NCI-H2107 (cell line): ENCODE results near the gene ASGR2.
"Not testable (repeated sequence)": the region's sequence is repeated elsewhere in the genome, so short reads cannot be mapped to it uniquely, and the experiment has no call there.

Experiments
- DNase-seq: peaks from one replicate; lab custom pipeline; 2025; lab: John Stamatoyannopoulos, UW

Gene ASGR2

GRCh38 chr17:7124923-7125322 lies 10.3 kb upstream of the ASGR2 start:
- no peak for DNase-seq

GRCh38 chr17:7123844-7124243 lies 9.2 kb upstream of the ASGR2 start:
- DNase-seq, result no peak

- no peak for DNase-seq
Measured at GRCh38 chr17:7122381-7122780, 7.8 kb upstream of the ASGR2 start.

- not testable (repeated sequence) for DNase-seq
Measured at GRCh38 chr17:7120635-7121034, 6.0 kb upstream of the ASGR2 start.

GRCh38 chr17:7120123-7120522 lies 5.5 kb upstream of the ASGR2 start:
- DNase-seq, result no peak

GRCh38 chr17:7119314-7119713 lies 4.7 kb upstream of the ASGR2 start:
- DNase-seq, result no peak

DNA sequence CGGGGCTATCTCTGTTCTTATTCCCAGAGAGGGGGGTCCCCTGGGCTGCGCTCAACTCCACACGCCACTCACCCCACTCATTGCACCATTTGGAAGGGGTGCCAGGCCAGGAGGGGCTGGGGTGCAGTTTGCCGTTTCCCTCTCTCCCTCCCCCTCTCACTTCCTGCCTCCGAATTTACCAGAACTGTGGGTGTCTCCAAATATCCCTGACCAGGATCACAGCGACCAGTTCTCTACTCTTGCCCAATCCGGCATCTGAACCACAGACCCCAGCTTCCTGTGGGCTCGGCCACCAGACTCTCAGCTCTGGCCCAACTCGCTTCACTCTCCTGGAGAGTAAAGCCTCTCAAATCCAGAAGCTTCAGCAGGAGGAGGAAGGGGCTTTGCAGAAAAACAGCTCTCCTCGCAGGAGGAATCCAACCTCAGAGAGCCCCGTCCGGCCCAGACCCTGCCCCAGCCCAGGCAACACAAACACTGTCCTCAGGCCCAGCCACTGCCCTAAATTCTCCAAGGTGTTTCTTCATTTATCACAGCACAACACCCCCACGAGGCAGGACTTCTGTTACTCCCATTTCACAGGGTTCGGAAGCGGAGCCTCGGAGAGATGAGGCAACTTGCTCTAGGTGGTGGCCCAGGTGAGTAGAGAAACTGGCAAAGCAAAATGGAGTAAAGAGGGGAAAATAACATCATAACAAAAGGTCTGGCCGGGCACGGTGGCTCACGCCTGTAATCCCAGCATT lies 423 bp upstream of the ASGR2 start:
- no peak for DNase-seq

DNA sequence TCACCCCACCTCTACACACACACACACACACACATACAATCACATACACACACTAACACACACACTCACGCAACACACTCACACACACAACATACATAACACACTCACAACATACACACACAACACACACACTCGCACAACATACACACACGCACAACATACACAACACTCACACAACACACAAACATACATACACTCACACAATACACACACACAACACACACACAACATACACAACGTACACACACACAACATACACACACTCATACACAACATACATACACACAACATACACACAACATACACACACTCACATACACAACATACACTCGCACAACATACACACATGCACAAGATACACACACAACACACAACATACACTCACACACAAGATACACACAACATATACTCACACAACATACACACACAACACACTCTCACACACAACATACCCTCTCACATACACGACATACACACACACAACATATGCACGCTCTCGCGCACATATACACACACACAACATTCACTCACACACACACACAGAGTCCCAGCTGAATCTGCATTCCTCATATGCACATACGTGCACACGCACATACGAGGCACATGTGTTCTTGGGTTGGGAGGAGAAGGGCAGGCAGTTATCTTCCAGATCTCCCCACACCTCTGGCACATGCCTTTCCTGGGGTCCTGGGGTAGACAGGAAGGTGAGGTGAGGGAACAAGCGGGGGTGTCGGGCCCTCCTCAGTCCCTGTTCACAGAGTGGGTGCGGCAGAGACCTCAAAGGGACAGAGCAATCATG lies 1.1 kb downstream of the ASGR2 start:
- no peak for DNase-seq

GRCh38 chr17:7112510-7113108 lies 2.0 kb downstream of the ASGR2 start:
- no peak for DNase-seq

DNA sequence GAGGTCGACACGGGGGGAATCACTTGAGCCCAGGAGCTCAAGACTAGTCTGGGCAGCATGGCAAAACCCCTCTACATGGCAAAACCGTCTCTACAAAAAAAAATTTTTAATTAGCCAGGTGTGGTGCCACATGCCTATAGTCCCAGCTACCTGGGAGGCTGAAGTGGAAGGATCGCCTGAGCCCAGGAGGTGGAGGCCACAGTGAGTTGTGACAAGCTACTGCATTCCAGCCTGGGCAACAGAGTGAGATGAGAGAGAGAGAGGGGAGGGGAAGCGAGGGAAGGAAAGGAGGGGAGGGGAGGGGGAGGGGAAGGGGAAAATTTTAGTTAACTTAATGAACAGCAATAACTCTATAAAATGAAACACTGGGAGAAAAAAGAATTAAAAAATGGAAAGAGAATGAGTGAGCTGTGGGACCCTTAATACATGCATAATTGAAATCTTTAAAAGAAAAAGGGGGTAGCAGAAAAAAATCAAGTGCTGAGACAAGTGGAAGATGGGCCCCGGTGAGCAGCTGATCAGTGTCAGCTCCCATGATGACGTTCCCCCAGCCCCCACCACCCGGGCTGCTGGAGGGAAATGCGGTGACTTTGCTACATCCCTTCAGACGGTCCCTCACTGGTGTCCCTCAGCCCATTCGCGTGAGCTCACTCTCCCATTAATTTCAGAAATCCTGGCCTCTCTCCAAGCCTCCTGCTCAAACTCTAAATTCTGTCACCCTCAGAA lies 2.7 kb downstream of the ASGR2 start:
- DNase-seq, result no peak

- no peak for DNase-seq
Measured at GRCh38 chr17:7110617-7111306, 3.9 kb downstream of the ASGR2 start.

DNA sequence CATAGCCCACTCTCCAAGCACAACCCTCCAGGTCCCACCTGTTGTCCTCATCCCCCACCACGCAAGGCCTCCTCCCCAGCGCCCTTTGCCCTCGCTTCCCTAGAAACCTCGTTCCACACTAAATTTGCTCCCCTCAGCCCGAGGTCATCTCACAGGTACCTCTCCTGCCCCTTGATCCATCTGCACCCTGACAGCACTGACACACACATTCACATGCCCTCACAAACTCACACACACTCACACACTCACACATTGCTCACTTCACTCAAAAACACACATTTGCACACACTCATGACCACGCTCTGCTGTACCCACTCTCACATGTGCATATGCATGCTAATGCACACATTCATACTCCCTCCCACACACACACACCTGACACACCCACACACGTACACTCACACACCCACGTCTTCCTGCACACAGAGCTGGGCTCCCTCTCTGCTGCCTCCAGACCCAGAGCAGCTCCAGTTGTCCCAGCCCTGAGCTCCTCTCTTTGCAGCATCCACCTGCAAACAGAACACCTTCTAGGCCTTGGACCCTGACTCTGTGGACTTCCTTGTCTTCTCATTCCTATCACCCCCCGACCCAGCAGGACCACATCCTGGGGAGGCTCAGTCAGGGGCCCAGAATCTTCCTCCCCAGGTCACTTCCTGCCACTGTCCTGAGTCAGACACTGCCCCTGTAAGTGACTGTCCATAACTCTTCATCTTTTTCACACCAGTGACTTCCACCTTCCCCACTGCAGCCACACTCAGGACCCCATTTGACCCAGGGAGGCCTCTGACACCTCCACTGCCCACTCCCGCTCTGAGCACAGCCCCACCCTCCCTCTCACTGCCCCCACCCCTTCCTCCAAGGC lies 4.9 kb downstream of the ASGR2 start:
- no peak for DNase-seq

GRCh38 chr17:7108981-7109380 lies 5.6 kb downstream of the ASGR2 start:
- no peak for DNase-seq

DNA sequence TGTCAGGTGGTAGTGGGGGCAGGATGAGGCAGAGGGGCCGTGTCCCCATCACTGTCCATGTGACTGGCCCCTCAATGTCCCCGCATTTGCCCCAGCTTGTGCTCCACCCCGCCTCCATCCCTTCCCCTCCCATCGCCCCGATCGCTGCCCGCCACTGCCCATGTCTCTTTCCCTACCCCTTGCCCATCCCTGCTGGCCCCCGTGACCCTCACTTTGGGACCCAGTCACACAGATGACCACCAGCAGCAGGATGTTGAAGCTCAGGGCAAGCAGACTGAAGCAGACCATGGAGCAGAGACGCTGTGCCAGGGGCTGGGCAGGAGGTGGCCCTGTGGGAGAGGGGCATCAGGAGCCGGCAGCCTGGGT lies 6.1 kb downstream of the ASGR2 start:
- no peak for DNase-seq

DNA sequence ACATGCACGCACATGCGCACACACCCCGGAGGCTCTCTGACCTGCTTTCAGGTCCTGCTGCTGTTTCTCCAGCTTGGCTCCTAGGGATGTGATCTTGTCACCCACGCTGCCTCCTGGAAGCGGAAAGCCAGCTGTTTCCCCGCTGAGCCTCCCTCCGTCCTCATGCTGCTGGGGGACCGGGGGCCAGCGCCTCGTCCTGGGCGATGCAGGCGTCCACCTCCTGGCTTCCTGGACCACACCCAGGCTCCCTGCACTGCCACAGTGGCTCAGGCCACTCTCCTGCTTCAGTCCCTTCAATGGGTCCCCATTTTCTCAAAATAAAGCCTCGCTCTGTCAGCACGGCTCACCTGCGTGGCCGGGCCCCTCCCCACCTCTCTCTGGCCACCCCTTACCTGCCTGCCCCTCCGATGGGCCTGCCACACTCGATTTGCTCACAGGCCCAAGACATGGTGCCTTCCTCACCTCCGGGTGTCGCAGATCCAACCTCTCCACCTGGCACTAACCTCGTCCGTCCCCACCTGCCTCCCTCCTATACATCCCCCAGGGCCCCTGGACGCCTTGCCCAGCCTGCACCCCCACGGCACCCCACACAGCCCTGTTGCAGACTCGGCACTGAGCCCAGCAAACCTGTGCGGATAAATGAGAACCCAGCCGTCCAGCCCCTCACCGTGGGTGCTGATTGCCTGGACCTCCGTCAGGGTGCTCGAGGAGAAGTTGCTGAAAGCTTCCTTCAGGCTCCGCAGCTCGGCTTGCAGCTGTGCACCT lies 6.6 kb downstream of the ASGR2 start:
- no peak for DNase-seq

DNA sequence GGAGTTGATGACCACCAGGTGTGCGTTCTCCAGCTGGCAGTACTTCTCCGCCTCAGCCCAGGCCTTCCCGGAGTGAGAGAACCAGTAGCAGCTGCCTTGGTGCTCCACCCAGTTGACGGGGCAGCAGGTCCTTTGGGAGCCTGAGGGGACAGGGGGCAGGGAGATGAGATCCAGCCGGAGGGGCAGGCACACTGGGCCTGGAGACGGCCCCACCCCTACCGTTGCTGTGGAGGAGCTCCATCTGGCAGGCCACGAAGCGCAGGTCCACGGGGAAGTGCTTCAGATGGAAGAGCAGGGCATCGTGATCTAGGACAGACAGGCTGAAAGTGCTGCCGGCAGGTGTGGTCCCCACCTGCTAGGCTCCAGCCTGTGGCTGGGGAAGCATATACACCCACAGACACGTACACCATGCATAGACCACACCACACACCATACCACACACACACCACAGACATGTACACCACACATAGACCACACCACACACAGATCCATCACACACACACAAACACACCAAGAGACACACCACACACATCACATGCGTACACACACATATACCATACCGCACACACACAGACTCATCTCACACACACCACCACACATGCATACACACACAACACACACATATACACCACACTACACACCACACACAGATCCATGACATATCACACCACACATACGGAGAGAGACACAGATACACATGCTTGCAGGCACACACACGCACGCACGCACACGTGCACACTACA lies 7.4 kb downstream of the ASGR2 start:
- DNase-seq, result peak; percentile 7

DNA sequence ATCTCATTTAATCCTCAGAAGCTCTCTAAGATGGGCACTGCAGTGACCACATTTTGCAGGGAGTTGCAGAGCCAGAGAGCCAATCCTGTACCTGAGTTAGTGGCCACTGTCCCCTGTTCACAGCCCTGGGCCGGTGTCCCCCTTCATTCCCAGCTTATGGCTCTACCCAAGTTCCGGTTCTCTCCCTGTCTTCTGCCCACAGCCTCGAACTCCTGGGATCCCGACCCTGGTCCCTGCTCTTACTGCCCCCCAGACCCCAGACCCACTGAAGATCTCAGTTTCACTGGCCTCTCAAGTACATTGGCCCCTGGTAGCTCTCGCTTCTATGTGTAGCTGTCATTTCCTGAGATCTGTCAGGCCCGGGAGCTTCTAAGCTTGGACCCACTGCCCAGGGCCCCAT lies 12.2 kb downstream of the ASGR2 start:
- no peak for DNase-seq

DNA sequence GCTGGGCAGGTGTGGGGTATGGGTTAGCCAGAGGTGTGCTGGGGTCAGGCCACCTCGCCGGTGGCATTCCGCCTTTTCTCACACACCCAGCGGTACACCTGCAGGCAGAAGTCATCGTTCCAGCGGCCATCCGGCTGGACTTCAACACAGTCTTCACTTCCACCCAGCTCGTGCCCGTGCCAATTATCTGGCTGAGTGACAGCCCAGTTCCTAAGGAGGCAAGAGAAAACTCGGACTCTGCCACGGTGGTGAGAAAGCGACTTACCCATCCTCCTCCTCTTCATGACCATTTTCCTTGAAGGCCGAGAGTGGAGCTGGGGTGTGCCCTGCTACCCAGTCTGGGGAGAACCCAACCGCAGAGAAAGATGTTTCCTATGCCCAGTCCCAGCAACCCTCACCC lies 13.1 kb downstream of the ASGR2 start:
- DNase-seq, result no peak

DNA sequence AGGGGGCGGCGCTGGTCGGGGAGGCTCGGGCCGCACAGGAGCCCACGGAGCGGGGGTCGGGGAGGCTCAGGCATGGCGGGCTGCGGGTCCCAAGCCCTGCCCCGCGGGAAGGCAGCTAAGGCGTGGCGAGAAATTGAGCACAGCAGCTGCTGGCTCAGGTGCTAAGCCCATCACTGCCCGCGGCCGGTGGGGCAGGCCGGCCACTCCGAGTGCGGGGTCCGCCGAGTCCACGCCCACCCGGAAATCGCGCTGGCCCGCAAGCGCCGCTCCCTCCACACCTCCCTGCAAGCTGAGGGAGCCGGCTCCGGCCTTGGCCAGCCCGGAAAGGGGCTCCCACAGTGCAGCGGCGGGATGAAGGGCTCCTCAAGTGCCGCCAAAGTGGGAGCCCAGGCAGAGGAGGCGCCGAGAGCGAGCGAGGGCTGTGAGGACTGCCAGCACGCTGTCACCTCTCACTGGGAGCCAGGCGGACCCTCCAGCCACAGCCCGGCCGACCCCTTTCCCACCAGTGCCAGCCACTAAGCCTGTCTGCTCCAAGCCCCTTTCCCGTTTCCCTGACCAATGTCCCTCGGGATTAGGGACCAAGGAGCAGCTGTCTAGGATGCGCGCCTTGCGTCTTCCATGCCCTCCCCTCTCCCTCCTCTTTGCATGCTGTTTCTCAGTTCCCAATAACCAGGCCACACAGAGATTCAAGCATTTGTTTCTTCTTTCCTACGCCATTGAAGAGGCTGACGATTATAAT lies 13.8 kb downstream of the ASGR2 start:
- DNase-seq, result not testable (repeated sequence)
